NK-92 (cell line): ENCODE results near the gene IFITM2.
"Not testable (repeated sequence)": the region's sequence is repeated elsewhere in the genome, so short reads cannot be mapped to it uniquely, and the experiment has no call there.

Experiments used
- DNase-seq: peaks from one replicate; lab custom pipeline; 2025; ENCODE audit not compliant: unreplicated experiment; lab: John Stamatoyannopoulos, UW

The IFITM2 gene

DNA sequence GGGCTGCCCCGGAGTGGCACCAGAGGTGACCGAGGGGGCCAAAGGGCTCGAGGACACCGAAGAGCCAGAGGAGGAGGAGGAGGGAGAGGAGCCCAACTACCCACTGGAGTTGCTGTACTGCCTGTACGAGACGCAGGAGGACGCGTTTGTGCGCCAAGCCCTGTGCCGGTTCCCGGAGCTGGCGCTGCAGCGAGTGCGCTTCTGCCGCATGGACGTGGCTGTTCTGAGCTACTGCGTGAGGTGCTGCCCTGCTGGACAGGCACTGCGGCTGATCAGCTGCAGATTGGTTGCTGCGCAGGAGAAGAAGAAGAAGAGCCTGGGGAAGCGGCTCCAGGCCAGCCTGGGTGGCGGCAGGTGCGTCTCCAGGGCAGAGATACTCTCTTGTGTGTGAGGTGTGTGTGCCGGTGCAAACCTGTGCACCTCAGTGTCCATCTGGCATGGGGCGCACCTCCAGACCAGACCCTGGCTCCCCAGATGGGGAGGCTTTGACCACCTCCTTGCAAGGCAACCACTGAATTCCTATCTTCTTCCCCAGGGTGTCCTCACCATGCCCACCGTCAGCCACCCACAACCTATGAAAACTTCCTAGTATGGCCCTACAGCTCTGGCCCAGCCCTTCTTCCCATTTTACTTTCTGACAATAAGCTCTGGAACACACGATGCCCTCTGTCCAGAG lies 26.0 kb upstream of the IFITM2 start:
- DNase-seq: no peak

DNA sequence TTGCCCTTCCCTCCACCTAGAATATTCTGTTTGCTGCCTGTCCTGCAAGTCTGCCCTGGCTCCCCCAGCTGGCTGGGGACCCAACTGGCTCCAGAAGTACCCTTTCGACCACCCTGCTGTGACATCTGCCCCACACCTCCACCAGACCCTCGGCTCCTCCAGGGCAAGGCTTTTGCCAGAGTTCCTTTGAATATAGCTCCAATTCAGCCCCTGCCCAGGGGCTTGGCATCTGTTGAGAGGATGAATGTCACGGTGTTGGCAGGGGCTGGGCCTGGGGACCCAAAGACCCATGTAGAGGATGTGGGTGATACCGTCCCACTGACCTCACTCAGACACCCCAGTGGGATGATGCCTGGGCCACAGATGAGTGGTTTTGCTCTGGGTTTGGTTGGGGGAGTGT lies 25.4 kb upstream of the IFITM2 start:
- no peak for DNase-seq

DNA sequence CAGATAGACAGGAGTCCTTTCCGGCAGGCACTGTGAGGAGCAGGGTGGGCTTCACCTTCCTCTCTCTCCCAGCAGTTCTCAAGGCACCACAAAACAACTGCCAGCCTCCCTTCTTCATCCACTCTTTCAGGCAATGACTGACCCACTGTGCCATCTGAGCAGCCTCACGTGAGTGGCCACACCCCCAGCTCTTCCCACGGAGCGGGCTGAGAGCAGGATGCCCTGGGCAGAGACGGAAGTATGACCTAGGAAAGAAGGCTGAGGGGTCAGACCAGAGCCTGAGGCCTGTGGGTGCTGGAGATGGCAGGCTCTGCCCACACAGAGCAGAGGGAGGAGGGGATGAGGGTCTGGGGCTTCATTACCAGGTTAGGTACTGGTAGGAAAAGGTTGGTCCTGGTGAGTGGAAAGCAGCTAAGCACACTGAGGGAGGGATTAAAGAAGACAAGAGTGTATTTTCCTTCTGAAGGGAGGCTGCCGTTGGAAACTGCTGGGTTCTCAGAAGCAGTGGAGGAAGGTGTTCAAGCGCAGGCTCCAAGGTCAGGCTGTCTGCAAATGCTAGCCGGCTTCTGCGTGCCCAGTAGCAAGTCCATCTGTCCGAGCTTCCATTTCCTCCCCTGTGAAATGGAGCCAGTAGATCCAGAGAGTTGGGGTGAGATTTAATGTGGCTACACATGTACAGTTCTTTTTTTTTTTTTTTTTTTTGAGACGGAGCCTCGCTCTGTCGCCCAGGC lies 24.8 kb upstream of the IFITM2 start:
- no peak for DNase-seq

DNA sequence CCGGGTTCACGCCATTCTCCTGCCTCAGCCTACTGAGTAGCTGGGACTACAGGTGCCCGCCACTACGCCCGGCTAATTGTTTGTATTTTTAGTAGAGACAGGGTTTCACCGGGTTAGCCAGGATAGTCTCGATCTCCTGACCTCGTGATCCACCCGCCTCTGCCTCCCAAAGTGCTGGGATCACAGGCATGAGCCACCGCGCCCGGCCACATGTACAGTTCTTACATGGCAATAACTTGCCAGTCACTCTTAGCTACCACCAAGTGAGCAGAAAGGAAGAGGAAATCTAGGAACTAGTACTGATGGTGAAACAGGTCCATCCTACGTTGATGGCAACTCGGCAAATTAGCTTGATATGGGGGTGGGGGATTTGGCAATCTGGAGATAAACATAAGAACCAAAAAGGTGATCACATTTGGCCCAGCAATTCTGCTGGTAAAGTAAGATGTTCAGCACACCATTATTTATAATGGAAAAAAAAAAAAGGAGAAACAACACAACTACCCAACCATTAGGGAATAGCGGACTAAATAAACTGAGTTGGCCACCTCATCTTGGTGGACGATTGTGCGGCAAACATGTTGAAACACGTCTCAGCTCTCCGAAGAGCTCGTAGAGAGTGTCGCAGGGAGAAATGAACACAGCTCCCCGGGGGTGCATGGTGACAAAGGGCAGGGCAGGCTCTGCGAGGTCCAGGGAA lies 24.1 kb upstream of the IFITM2 start:
- no peak for DNase-seq

DNA sequence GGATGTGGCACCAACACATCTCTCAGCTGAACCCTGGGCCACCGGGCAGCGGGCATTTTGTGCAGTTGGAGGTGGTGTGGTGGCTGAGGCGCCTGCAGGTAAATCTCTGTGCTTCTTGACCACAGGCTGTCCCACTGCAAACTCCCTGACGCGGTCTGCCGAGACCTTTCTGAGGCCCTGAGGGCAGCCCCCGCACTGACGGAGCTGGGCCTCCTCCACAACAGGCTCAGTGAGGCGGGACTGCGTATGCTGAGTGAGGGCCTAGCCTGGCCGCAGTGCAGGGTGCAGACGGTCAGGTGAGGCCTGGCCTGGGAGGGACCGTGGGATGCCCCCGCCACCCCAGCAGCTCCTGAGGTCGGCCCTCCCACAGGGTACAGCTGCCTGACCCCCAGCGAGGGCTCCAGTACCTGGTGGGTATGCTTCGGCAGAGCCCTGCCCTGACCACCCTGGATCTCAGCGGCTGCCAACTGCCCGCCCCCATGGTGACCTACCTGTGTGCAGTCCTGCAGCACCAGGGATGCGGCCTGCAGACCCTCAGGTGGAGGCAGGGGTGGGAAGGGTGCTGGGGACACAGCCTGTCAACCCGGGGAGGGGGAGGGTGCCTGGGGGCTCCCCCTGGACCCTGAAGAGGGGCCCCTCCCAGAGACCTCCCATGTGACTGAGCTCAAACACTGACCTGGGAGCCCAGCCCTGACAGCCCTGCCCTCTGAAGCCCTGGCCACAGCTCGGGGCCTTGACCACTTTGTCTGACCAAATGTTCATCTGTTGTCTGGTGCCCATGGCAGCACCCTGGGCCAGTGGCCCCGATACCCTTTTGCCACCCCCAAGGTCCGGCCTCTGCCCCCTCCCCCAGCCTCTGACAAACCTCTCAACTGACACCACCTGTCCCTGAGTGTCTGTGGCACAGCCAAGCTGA lies 23.3 kb upstream of the IFITM2 start:
- no peak for DNase-seq

DNA sequence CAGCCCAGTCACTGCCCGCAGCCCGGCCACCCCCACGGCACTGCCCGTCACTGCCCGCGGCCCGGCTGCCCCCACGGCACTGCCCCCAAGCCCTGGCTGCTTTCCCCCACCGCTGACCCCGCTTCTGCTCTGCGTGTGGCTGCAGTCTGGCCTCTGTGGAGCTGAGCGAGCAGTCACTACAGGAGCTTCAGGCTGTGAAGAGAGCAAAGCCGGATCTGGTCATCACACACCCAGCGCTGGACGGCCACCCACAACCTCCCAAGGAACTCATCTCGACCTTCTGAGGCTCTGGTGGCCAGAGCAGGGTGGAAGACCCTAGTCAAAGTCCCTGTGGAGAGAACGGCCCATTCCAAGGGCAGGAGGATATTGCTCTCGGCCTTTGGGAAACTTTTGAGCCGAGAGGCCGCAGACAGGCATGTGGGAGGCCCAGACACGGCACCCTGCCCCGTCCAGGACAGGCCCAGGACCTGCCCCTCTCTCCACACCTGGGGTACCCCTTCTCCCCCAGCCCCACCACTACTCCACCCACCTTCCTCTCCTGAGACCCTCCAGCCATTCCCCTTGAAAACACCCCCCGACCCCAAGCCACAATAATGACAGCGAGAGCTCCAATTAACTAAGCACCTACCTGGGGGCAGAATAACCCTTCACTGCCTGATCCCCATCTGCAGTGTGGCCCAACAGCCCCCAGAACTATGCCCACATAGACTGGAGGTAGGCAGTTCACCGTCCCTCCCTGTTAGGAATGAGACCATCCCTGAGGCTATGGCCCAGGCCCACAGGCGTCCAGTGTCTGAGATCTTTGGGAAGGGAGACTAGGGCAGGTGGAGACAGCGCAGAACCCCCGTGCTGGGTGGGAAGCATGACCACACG lies 22.4 kb upstream of the IFITM2 start:
- DNase-seq: no peak

DNA sequence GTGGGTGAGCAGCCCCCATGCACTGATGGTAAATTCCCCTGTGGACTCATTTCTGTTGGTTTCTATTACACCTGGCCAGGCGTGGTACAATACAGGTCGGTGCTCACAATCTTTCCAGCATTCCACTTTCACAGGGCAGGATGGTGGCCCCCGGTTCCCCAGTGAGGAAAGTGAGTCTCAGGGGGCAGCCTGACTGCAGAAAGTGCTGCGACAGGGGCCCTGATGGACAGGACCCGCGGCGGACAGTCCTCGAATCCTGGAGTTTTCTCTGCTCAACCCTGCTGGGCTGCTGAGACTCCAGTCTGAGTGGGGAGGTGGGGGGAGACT lies 21.8 kb upstream of the IFITM2 start:
- DNase-seq: no peak

DNA sequence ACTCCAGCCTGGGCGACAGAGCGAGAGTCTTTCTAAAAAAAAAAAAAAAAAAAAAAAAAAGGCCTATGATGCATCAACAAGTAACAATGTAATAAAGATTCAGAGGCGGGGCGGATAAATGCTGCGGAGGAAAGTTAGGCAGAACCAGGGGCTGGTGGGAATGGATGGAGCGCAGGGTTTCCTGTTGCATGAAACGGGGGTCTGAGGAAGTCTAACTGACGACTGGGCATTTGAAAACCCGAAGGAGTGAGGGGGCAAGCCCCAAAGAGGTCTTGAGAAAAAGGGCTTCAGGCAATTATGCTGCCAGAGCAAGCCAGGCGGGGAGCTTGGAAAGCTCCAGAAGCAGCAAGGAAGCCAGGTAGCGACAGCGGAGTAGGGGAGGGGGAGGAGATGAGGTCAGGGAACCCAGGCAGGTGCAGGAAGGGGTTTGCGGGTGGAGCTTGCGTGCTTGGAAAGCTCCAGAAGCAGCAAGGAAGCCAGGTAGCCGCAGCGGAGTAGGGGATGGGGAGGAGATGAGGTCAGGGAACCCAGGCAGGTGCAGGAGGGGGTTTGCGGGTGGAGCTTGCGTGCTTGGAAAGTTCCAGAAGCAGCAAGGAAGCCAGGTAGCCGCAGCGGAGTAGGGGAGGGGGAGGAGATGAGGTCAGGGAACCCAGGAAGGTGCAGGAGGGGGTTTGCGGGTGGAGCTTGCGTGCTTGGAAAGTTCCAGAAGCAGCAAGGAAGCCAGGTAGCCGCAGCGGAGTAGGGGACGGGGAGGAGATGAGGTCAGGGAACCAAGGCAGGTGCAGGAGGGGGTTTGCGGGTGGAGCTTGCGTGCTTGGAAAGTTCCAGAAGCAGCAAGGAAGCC lies 20.4 kb upstream of the IFITM2 start:
- DNase-seq: not testable (repeated sequence)

DNA sequence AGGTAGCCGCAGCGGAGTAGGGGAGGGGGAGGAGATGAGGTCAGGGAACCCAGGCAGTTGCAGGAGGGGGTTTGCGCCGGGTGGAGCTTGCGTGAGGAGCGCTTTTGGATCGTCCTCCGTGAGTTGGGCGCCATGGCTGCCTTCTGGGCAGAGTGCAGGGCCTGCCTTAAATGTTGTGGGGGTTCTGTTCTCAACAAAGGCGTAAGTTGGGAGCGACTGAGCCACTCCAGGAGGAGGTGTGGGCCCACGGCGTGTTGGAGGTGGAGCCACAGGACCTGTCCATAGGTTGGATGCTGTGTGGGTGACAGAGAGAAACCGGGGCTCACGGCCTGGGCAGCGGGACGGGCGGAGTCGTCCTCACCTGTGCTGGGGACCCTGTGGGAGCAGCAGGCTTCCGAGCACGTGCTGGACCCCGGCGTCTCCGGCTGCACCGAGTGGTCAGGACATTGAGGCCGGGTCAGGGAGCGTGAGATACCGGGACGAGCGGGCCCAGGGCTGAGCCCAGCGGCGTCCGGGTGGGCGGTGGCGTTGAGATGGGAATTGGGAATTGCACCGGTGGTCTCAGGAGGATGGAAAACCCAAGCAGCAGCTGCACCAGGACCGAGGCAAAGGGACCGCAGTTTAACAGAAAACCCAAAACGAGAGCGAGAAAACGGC lies 19.7 kb upstream of the IFITM2 start:
- no peak for DNase-seq

DNA sequence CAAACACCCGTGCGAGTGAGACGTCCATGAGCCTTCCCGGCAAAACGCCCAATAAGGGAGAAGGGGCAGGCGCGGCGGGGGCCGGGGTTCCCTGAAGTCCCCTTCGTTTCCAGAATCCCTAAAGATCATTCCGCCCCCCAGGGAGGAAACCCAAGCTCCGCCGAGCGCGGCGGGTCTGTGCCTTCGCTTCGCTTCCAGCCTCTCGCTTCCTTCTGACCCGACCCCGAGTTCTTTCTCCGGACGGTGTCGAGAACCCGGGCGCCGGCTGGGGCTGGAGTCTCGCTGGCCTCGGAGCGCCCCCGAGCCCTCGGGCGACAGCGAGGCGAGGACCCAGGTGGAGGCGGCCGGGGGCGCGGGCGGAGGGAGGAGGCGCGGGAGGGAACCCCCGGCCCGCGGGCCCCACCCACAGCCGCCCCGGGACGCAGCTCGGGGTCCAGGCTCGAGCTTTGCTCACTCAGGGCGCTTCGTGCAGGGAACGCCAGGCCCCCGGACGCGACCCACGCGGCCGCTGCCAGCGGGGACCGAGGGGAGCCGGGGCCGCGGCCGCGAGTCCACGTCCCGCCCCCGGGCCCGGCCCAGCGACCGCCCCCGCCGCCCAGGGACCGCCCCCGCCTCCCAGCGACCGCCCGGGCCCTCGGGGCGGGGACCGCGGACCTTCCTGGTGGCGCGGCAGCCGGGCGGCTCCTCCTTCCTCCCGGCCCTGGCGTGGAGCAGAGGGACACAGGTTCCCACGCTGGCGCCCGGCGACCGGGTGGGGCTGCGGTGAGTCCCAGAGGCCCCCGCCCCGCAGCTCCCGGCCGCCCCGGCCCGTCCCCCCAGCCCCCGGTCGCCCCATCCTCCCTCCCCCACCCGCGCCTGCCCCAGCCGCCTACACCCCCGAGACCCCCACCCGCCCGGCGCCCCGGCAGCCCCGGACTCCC lies 18.9 kb upstream of the IFITM2 start, which contains the start of gene PGGHG:
TSS of gene PGGHG (plus strand) at position 649 of the 920 bp plus-strand sequence. CDS start 691 bp downstream, outside the sequence.
- no peak for DNase-seq

DNA sequence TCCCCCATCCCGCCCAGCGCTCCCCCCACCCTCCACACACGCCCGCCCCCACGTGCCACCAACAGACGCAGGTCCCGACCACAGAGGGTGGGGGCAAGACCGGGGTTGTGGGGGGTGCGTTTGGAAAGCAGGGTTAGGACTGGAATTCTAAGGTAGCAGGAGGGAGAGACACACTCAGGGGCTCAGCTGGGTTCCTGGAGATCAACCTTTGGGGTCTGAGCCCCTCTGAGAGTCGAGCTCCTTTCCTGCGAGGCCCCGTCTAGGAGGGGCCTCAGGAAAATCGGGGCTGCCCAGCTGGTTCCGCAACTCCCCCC lies 18.3 kb upstream of the IFITM2 start:
- no peak for DNase-seq

DNA sequence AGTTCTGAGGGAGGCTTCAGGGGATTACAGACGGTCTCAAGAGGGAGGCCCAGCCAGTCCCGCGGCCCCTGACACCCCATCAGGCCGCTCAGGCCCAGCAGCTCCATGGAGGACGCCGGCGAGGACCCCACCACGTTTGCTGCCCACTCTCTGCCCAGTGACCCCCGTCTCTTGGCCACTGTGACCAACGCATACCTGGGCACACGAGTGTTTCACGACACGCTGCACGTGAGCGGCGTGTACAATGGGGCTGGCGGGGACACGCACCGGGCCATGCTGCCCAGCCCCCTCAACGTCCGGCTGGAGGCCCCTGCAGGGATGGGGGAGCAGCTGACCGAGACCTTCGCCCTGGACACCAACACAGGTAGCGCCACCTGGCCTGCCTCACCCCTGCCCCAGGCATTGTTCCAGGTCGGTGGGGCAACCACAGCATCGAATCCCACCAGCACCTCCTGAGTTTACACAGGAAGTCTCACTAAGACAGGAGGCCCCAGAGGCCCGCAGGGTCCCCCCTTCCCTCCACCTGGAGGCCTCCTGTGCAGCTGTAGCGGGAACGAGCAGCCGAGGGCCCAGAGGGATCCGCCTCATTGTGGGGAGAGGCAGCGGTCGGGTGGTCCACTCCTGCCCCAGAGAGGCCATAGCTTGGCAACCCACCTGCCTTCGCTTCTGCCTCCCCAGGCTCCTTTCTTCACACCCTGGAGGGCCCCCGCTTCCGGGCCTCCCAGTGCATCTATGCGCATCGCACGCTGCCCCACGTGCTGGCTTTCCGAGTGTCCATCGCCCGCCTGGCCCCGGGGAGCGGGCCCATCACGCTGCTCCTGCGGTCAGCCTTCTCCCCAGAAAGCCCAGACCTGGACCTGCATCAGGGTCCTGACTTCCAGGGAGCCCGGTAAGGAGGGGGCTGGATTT lies 17.6 kb upstream of the IFITM2 start:
- no peak for DNase-seq

DNA sequence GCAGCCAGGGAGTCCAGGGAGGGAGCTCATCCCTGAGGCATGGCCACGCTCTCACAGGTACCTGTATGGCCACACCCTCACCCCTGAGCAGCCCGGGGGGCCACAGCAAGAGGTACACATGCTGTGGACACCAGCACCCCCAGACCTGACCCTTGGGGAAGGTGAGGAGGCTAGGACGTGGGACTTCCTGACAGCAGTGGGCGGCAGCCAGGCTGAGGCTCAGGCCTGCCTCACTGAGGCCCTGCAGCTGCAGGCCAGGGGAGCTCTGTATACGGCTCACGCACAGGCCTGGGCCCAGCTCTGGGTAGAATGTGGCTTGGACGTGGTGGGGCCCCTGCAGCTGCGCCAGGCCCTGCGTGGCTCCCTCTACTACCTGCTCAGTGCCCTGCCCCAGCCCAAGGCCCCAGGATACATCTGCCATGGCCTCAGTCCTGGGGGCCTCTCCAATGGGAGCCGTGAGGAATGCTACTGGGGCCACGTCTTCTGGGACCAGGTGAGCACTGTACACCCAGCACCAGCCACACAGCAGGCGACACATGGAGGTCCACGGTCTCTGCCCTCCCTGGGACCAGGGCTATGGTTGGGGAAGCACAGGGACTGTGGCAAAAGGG lies 16.9 kb upstream of the IFITM2 start:
- no peak for DNase-seq

DNA sequence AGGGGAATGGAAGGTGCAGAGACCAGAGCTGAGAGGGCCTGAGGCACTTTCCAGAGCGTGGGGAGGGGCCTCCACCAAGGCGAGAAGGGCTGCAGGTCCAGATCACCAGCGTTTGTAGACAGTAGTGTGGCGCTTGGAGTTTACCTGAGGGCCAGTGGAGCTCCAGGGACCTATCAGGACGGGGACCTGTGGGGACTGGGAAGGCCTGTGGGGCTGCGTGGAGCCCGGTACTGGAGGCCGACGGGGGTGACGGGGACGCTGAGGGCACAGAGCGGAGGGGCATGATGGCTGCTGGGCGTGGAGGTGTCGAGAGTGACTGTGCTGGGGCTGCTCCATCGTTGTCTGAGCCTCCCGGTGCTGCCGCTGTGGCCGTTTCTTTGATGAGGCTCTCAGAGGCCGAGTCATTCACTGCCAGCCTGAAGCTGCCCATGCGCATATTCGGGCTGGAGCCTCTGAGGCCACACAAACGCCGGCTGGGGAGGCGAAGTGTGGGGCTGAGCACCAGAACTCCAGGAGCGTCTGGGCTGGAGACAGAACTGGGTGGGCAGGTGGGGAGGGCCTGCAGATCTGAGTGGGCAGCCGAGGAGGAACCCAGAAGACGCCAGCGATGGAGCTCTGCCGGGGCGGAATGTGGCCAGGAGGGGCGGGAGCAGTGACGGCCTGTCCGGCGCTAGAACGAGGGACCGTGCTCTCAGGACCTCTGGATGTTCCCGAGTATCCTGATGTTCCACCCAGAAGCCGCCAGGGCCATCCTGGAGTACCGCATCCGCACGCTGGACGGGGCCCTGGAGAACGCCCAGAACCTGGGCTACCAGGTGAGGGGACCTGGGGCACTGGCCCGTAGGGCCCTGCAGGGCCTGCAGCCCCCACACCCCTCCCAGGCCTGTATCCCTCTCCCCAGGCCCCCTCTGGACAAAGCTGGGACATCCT lies 16.1 kb upstream of the IFITM2 start:
- no peak for DNase-seq
